HEK293 (cell line): Measurements from ENCODE around the gene OGFOD2.
A peak's percentile ranks its signal among the peaks of the same experiment; 100 is the strongest.

ENCODE experiments used
- ELK4 ChIP-seq: IDR thresholded peaks from 2 replicates; pipeline ENCODE4 v1.6.1; 2011; ENCODE audit warnings: mild to moderate bottlenecking, low read depth, low read length, borderline replicate concordance
- GFI1B ChIP-seq: fragments of 450-650 bp; formaldehyde crosslinking; IDR thresholded peaks from 2 replicates; pipeline ENCODE4 v1.5.1; 2016; ENCODE audit warnings: missing biosample characterization, missing genetic modification characterization
- HOXA7 ChIP-seq: sonication (generic); formaldehyde crosslinking; IDR thresholded peaks from 2 replicates; pipeline ENCODE4 v1.8.1; 2022; ENCODE audit warnings: missing genetic modification reagents, borderline replicate concordance
- KLF16 ChIP-seq: fragments of 450-650 bp; formaldehyde crosslinking; IDR thresholded peaks from 2 replicates; pipeline ENCODE4 v1.5.1; 2017; ENCODE audit warnings: missing biosample characterization, missing genetic modification characterization
- MZF1 ChIP-seq: fragments of 450-650 bp; formaldehyde crosslinking; IDR thresholded peaks from 2 replicates; pipeline ENCODE4 v1.5.1; 2017; ENCODE audit warnings: missing biosample characterization, missing genetic modification characterization, borderline replicate concordance
- RBAK ChIP-seq: fragments of 450-650 bp; formaldehyde crosslinking; IDR thresholded peaks from 2 replicates; pipeline ENCODE4 v1.5.1; 2016; ENCODE audit warnings: missing biosample characterization, missing genetic modification characterization
- ZEB2 ChIP-seq: fragments of 450-650 bp; formaldehyde crosslinking; IDR thresholded peaks from 2 replicates; pipeline ENCODE4 v1.5.1; 2016; ENCODE audit warnings: missing biosample characterization, missing genetic modification characterization
- ZNF121 ChIP-seq: fragments of 450-650 bp; formaldehyde crosslinking; IDR thresholded peaks from 2 replicates; pipeline ENCODE4 v1.5.1; 2016; ENCODE audit warnings: missing biosample characterization, missing genetic modification characterization
- ZNF133 ChIP-seq: fragments of 450-650 bp; formaldehyde crosslinking; IDR thresholded peaks from 2 replicates; pipeline ENCODE4 v1.5.1; 2016; ENCODE audit warnings: missing biosample characterization, missing genetic modification characterization
- ZNF146 ChIP-seq: fragments of 450-650 bp; formaldehyde crosslinking; IDR thresholded peaks from 2 replicates; pipeline ENCODE4 v1.5.1; 2016; ENCODE audit warnings: missing biosample characterization, missing genetic modification characterization
- ZNF19 ChIP-seq: fragments of 450-650 bp; formaldehyde crosslinking; IDR thresholded peaks from 2 replicates; pipeline ENCODE4; 2016; ENCODE audit warnings: missing biosample characterization, missing genetic modification characterization, low read depth
- ZNF24 ChIP-seq: fragments of 450-650 bp; formaldehyde crosslinking; IDR thresholded peaks from 2 replicates; pipeline ENCODE4 v1.5.1; 2016; ENCODE audit warnings: missing biosample characterization, missing genetic modification characterization
- ZNF274 ChIP-seq, 2 experiments: fragments of 200-500 bp in 1 of 2; fragments of 450-650 bp in 1 of 2; sonication (Bioruptor generic) in 1 of 2; formaldehyde crosslinking in 1 of 2; IDR thresholded peaks; 2 replicates each; pipeline versions ENCODE4 v1.5.1 to v1.6.1; 2014 to 2016; ENCODE audit warnings: borderline replicate concordance in 1 of 2, inconsistent platforms in 1 of 2, low read length in 1 of 2, missing biosample characterization in 1 of 2, missing genetic modification characterization in 1 of 2
- ZNF280D ChIP-seq: fragments of 450-650 bp; formaldehyde crosslinking; IDR thresholded peaks from 2 replicates; pipeline ENCODE4 v1.5.1; 2016; ENCODE audit warnings: missing biosample characterization, missing genetic modification characterization
- ZNF423 ChIP-seq: fragments of 450-650 bp; formaldehyde crosslinking; IDR thresholded peaks from 2 replicates; pipeline ENCODE4 v1.5.1; 2016; ENCODE audit warnings: missing biosample characterization, missing genetic modification characterization
- ZNF449 ChIP-seq: fragments of 450-650 bp; formaldehyde crosslinking; IDR thresholded peaks from 2 replicates; pipeline ENCODE4 v1.5.1; 2017; ENCODE audit warnings: missing biosample characterization, mild to moderate bottlenecking, missing genetic modification characterization, moderate library complexity
- ZNF530 ChIP-seq: fragments of 450-650 bp; formaldehyde crosslinking; IDR thresholded peaks from 2 replicates; pipeline ENCODE4 v1.5.1; 2016; ENCODE audit warnings: low read depth, missing biosample characterization, missing genetic modification characterization
- ZNF544 ChIP-seq: fragments of 450-650 bp; formaldehyde crosslinking; IDR thresholded peaks from 2 replicates; pipeline ENCODE4 v1.5.0; 2017; ENCODE audit warnings: missing biosample characterization, missing genetic modification characterization
- ZNF555 ChIP-seq: fragments of 450-650 bp; formaldehyde crosslinking; conservative IDR thresholded peaks from 2 replicates; pipeline ENCODE4 v1.5.1; 2017; ENCODE audit warnings: missing biosample characterization, mild to moderate bottlenecking, missing genetic modification characterization, inconsistent platforms
- ZNF658 ChIP-seq: fragments of 450-650 bp; formaldehyde crosslinking; IDR thresholded peaks from 2 replicates; pipeline ENCODE4; 2016; ENCODE audit warnings: missing biosample characterization, missing genetic modification characterization
- ZNF670 ChIP-seq: fragments of 450-650 bp; formaldehyde crosslinking; IDR thresholded peaks from 2 replicates; pipeline ENCODE4 v1.5.1; 2016; ENCODE audit warnings: missing biosample characterization, missing genetic modification characterization, low read depth
- ZNF692 ChIP-seq: fragments of 450-650 bp; formaldehyde crosslinking; IDR thresholded peaks from 2 replicates; pipeline ENCODE4 v1.5.1; 2016; ENCODE audit warnings: missing biosample characterization, missing genetic modification characterization
- ZNF843 ChIP-seq: fragments of 450-650 bp; formaldehyde crosslinking; IDR thresholded peaks from 2 replicates; pipeline ENCODE4 v1.5.1; 2016; ENCODE audit warnings: missing biosample characterization, missing genetic modification characterization
- ZSCAN5A ChIP-seq: fragments of 450-650 bp; formaldehyde crosslinking; IDR thresholded peaks from 2 replicates; pipeline ENCODE4 v1.5.1; 2016; ENCODE audit warnings: missing biosample characterization, missing genetic modification characterization

OGFOD2 gene

GRCh38 chr12:122980183-122981035 is 5.4 kb downstream of the OGFOD2 start, which contains the start of gene ARL6IP4 (continued):
- TF ChIP-seq ZNF670 (tag by site-specific recombination) (no peak), ZNF555 (no peak), RBAK (tag by site-specific recombination) (no peak), KLF16 (tag by site-specific recombination) (peak; percentile 78; the same call in 1 of the 2 replicates), HOXA7 (no peak), ZNF530 (tag by site-specific recombination) (no peak), ZNF843 (tag by site-specific recombination) (no peak), MZF1 (no peak), ZNF133 (tag by site-specific recombination) (no peak), ELK4 (no peak), ZSCAN5A (no peak), ZNF19 (tag by site-specific recombination) (no peak), ZNF423 (tag by site-specific recombination) (peak; percentile 34), ZNF658 (no peak), ZNF24 (tag by site-specific recombination) (no peak), ZNF544 (tag by site-specific recombination) (no peak), ZNF280D (tag by site-specific recombination) (no peak), GFI1B (tag by site-specific recombination) (no peak), ZNF449 (tag by site-specific recombination) (no peak; the same call in 1 of the 2 replicates), ZNF121 (tag by site-specific recombination) (no peak), ZNF274 (IDR thresholded peaks at IDR 0.05; ENCODE audit: low read length) (no peak), ZNF274 (tag by site-specific recombination; IDR thresholded peaks at IDR 0.05; ENCODE audit: borderline replicate concordance) (no peak), ZNF692 (peak; percentile 55), ZNF146 (tag by site-specific recombination) (0 out of 2 replicates have a peak, but pooled peaks have one; percentile 13), ZEB2 (tag by site-specific recombination) (peak; percentile 19; the same call in 1 of the 2 replicates)
